Ovary (tissue), 3 donors: ENCODE results near the gene HMGB3.

Experiments used
- POLR2A ChIP-seq: fragments of 450-650 bp; IDR thresholded peaks from one replicate; pipeline ENCODE4 v1.6.1; 2017; ENCODE audit warnings: antibody characterized with exemption, mild to moderate bottlenecking, moderate library complexity
- TF ChIP-seq, protein P1 (sequence below), 3 donors: fragments of 450-650 bp in 2 of 3; fragments of 200-600 bp in 1 of 3; IDR thresholded peaks; one replicate each; pipeline versions ENCODE4 v1.5.1 to v1.8.0; 2016 to 2022; ENCODE audit warnings: antibody characterized with exemption in 3 of 3, mild to moderate bottlenecking in 1 of 3
- donor health status: DM: no; HTN: no; CAD: no.

DNA sequence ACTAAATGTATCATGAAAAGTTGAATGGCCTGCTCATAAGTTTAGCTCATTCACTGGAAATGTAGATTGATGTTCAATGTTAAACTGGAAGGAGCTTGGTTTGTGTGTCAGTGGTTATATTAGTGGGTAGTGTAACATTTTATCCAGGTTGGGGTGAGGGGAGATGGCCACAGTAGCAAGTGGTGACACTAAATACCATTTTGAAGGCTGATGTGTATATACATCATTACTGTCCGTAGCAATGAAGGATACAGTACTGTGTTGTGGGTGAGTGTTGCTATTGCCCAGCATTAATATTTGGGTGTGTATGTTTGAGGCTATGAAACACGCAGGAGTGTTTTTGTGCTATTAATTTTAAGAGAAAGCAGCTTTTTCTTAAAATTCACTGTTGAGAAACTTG lies 6.3 kb downstream of the HMGB3 start:
- TF ChIP-seq, protein P1, sequence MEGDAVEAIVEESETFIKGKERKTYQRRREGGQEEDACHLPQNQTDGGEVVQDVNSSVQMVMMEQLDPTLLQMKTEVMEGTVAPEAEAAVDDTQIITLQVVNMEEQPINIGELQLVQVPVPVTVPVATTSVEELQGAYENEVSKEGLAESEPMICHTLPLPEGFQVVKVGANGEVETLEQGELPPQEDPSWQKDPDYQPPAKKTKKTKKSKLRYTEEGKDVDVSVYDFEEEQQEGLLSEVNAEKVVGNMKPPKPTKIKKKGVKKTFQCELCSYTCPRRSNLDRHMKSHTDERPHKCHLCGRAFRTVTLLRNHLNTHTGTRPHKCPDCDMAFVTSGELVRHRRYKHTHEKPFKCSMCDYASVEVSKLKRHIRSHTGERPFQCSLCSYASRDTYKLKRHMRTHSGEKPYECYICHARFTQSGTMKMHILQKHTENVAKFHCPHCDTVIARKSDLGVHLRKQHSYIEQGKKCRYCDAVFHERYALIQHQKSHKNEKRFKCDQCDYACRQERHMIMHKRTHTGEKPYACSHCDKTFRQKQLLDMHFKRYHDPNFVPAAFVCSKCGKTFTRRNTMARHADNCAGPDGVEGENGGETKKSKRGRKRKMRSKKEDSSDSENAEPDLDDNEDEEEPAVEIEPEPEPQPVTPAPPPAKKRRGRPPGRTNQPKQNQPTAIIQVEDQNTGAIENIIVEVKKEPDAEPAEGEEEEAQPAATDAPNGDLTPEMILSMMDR (IDR thresholded peaks at IDR 0.05), result no peak
- no peak for TF ChIP-seq POLR2A
